HCT116 (cell line): ENCODE data around the gene RBM27.

Source experiments
- EZH2phosphoT487 ChIP-seq: fragments of 200-600 bp; IDR thresholded peaks from 2 replicates; pipeline ENCODE4 v1.6.1; 2018; ENCODE audit warnings: antibody characterized with exemption, borderline replicate concordance
- TF ChIP-seq, protein P1 (sequence below), 3 experiments: fragments of 200-600 bp in 1 of 3; sonication (generic) in 1 of 3; IDR thresholded peaks in 2 of 3; conservative IDR thresholded peaks in 1 of 3; 2 replicates each; pipeline ENCODE4 v1.5.1; 2012 to 2017; ENCODE audit warnings: low read depth in 2 of 3, low read length in 2 of 3, antibody characterized with exemption in 1 of 3, borderline replicate concordance in 1 of 3, control low read depth in 1 of 3, mild to moderate bottlenecking in 1 of 3, mixed read lengths in 1 of 3, mixed run types in 1 of 3, moderate library complexity in 1 of 3; ENCODE audit not compliant: insufficient read depth in 1 of 3

DNA sequence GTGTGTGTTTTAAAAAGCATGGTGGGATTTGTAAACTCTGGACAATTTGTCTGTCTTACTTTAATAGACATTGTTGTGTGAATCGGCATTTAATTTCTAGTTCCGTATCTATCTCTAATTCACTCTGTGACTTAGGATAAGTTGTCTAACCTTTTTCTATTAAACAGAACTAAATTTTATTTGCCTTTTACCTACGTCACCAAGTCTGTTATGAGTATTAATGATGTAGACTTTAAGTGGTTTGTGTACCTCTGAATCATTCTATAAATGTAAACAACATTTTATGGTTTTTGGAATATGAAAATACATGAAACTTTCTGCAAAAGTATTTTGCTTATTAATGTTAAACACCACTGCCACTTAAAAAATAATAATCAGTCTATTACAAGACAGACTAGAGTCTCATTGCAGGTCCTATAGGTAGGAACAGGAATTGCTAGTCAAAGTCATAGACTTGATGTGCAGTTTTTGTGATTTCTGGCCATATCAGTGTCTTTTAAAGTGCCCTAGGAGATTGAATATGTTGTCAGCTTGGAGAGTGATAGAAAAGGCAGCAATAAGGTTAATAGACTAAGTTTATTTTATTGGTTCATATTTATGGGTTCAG lies 5.6 kb downstream of the RBM27 start:
- TF ChIP-seq, protein P1, sequence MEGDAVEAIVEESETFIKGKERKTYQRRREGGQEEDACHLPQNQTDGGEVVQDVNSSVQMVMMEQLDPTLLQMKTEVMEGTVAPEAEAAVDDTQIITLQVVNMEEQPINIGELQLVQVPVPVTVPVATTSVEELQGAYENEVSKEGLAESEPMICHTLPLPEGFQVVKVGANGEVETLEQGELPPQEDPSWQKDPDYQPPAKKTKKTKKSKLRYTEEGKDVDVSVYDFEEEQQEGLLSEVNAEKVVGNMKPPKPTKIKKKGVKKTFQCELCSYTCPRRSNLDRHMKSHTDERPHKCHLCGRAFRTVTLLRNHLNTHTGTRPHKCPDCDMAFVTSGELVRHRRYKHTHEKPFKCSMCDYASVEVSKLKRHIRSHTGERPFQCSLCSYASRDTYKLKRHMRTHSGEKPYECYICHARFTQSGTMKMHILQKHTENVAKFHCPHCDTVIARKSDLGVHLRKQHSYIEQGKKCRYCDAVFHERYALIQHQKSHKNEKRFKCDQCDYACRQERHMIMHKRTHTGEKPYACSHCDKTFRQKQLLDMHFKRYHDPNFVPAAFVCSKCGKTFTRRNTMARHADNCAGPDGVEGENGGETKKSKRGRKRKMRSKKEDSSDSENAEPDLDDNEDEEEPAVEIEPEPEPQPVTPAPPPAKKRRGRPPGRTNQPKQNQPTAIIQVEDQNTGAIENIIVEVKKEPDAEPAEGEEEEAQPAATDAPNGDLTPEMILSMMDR (IDR thresholded peaks at IDR 0.05 in 2 of 3, conservative IDR thresholded peaks at IDR 0.05 in 1 of 3; ENCODE audit: borderline replicate concordance in 1 of 3, insufficient read depth in 1 of 3, low read depth in 2 of 3, low read length in 2 of 3): peak in 2 of 3 experiments; percentile 39 to 45; a peak in 4 of 6 replicates
- TF ChIP-seq EZH2phosphoT487: no peak
